Natural killer cell (primary cell): ENCODE measurements around the gene TSSK6. TPM values are rescaled to one million over a fixed set of nuclear protein-coding genes. Genes with fewer than 3 reads are reported as not detected.

Experiments used
- ATAC-seq, 3 donors: fragments of 150-1000 bp in 2 of 3; fragments of 200-7000 bp in 1 of 3; cut with Tn5 transposase; 1 replicate in 1 of 3; 2 replicates in 2 of 3; pipeline ENCODE4 v1.10.0; 2021; ENCODE audit warnings: mild to moderate bottlenecking in 2 of 3, moderate library complexity in 2 of 3
- DNase-seq, 2 donors: peaks; one replicate each; pipeline versions ENCODE4 v3.0.0 to v3.0.0-alpha.2; 2013 to 2021; ENCODE audit warnings: mixed read lengths in 1 of 2
- H3K27ac ChIP-seq: one replicate; pipeline ENCODE4 v1.5.1; 2013; ENCODE audit warnings: mild to moderate bottlenecking, low read length
- H3K27me3 ChIP-seq: one replicate; pipeline ENCODE4 v1.6.1; 2013; ENCODE audit warnings: low read length; ENCODE audit not compliant: control insufficient read depth, insufficient read depth
- H3K36me3 ChIP-seq: one replicate; pipeline ENCODE4 v1.6.1; 2013; ENCODE audit warnings: low read length; ENCODE audit not compliant: control insufficient read depth, insufficient read depth
- H3K4me1 ChIP-seq: one replicate; pipeline ENCODE4 v1.6.1; 2013; ENCODE audit warnings: low read length; ENCODE audit not compliant: control insufficient read depth, insufficient read depth
- H3K4me3 ChIP-seq: one replicate; pipeline ENCODE4 v1.5.1; 2013; ENCODE audit warnings: low read length
- H3K9me3 ChIP-seq: one replicate; pipeline ENCODE4 v1.6.1; 2013; ENCODE audit warnings: low read length; ENCODE audit not compliant: control insufficient read depth, insufficient read depth
- H3K27ac Mint-ChIP-seq, 2 donors: one replicate each; pipeline ENCODE4 v1.8.0; 2022; ENCODE audit warnings: mild to moderate bottlenecking in 2 of 2, mixed read lengths in 2 of 2, moderate library complexity in 1 of 2
- H3K27me3 Mint-ChIP-seq, 2 donors: one replicate each; pipeline ENCODE4 v1.8.0; 2022; ENCODE audit warnings: low read depth in 2 of 2, mixed read lengths in 2 of 2
- H3K36me3 Mint-ChIP-seq: one replicate; pipeline ENCODE4 v1.8.0; 2022; ENCODE audit warnings: mixed read lengths
- H3K4me1 Mint-ChIP-seq, 2 donors: one replicate each; pipeline ENCODE4 v1.8.0; 2022; ENCODE audit warnings: mixed read lengths in 2 of 2
- H3K4me3 Mint-ChIP-seq: one replicate; pipeline ENCODE4 v1.8.0; 2022; ENCODE audit warnings: mild to moderate bottlenecking, moderate library complexity, mixed read lengths
- H3K9me3 Mint-ChIP-seq, 2 donors: one replicate each; pipeline ENCODE4 v1.8.0; 2022; ENCODE audit warnings: mixed read lengths in 2 of 2
- WGBS: methylation state at CpG from one replicate; pipeline ENCODE4 v1.1.7; 2013; ENCODE audit warnings: missing lambda C conversion rate; ENCODE audit not compliant: insufficient coverage; 5-methylcytosine and 5-hydroxymethylcytosine counted together
- intact Hi-C: fragments of 100-400 bp; cut with micrococcal nuclease; formaldehyde crosslinking; loops from one replicate; pipeline ENCODE4 v1.14.2; 2022
- total RNA-seq, 4 donors: library from RNA; stranded (reverse); fragments of 120-200 nt in 1 of 4; gene quantifications; one replicate each; pipeline versions ENCODE4 v1.2.3 to v1.2.4, GENCODE V29; 2013 to 2022
- TF ChIP-seq, protein P1 (sequence below): fragments of 200-600 bp; IDR thresholded peaks from one replicate; pipeline ENCODE4 v1.8.0; 2022; ENCODE audit warnings: antibody characterized with exemption

The TSSK6 gene
- total RNA-seq, 3 donors from 2014 or later (not counting 1 experiment from before 2014, with no cell fraction given): 2.2 to 2.5 (median 2.3) TPM

DNA sequence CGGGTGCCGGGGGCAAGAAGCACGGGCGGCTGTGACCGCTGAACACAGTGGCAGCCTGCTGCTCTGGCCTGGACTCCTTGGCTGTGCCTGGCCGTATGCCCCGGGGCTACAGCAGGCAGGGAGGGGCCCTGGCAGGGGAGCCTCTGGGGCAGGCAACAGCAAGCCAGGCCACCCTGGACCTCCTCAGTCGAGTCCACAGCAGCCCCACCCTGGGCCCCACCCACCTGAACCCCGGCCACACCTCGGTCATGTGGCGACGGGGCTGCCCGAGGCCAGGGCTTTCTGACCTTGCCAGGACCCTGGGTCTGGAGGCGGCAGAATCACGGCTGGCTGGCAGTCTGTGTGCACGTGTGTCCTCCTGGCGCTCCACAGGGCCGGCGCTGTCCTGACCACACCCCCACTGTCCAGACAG, 31.4 kb upstream of the TSSK6 start:
- WGBS: 86% methylated on average over 19 of the region's 19 CpGs

DNA sequence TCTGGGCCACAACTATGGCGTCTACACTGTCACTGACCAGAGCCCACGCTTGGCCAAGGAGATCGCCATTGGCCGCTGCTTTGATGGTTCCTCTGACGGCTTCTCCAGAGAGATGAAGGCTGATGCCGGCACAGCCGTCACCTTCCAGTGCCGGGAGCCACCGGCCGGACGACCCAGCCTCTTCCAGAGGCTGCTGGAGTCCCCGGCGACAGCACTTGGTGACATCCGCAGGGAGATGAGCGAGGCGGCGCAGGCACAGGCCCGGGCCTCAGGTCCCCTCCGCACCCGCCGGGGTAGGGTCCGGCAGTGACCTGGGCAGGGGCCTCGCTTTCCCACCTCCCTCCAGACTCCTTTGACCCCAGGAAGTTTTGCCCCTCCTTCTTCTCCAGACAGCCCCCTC, 30.4 kb upstream of the TSSK6 start:
- no peaks in the 10 kb centered on the region for H3K36me3 ChIP-seq
- TF ChIP-seq, protein P1, sequence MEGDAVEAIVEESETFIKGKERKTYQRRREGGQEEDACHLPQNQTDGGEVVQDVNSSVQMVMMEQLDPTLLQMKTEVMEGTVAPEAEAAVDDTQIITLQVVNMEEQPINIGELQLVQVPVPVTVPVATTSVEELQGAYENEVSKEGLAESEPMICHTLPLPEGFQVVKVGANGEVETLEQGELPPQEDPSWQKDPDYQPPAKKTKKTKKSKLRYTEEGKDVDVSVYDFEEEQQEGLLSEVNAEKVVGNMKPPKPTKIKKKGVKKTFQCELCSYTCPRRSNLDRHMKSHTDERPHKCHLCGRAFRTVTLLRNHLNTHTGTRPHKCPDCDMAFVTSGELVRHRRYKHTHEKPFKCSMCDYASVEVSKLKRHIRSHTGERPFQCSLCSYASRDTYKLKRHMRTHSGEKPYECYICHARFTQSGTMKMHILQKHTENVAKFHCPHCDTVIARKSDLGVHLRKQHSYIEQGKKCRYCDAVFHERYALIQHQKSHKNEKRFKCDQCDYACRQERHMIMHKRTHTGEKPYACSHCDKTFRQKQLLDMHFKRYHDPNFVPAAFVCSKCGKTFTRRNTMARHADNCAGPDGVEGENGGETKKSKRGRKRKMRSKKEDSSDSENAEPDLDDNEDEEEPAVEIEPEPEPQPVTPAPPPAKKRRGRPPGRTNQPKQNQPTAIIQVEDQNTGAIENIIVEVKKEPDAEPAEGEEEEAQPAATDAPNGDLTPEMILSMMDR: no peak
- peaks cover 10% of the 10 kb centered on the region for H3K27me3 ChIP-seq
- H3K4me3 Mint-ChIP-seq: no peak overlapping the region
- intact Hi-C loops: no loop called here
- no peak for DNase-seq
- peaks cover 0 to 9% of the 10 kb centered on the region in 2 donors for H3K27me3 Mint-ChIP-seq
- peaks cover 14% of the 10 kb centered on the region for H3K4me1 ChIP-seq
- no peaks in the 10 kb centered on the region for H3K36me3 Mint-ChIP-seq
- no peak overlapping the region for H3K27ac Mint-ChIP-seq
- H3K9me3 ChIP-seq: no peaks in the 10 kb centered on the region
- no peak overlapping the region for H3K27ac ChIP-seq
- 94% methylated on average over 23 of the region's 23 CpGs for WGBS
- H3K9me3 Mint-ChIP-seq: no peaks in the 10 kb centered on the region
- H3K4me1 Mint-ChIP-seq: peaks cover 0 to 13% of the 10 kb centered on the region in 2 donors
- no peak for ATAC-seq
- H3K4me3 ChIP-seq: no peak overlapping the region

More for the DNA sequence above, 31.4 kb upstream of the TSSK6 start:
- intact Hi-C loops: no loop called here
- Mint-ChIP-seq H3K27me3 (peaks cover 0 to 9% of the 10 kb centered on the region in 2 donors), H3K36me3 (no peaks in the 10 kb centered on the region), H3K27ac (no peak overlapping the region), H3K4me1 (peaks cover 0 to 5% of the 10 kb centered on the region in 2 donors), H3K4me3 (no peak overlapping the region), H3K9me3 (no peaks in the 10 kb centered on the region)
- DNase-seq (no peak), ATAC-seq (no peak)
- Histone ChIP-seq H3K4me3 (no peak overlapping the region), H3K9me3 (no peaks in the 10 kb centered on the region), H3K4me1 (peaks cover 4% of the 10 kb centered on the region), H3K36me3 (no peaks in the 10 kb centered on the region), H3K27ac (no peak overlapping the region), H3K27me3 (peaks cover 1% of the 10 kb centered on the region)
- TF ChIP-seq, protein P1: no peak

DNA sequence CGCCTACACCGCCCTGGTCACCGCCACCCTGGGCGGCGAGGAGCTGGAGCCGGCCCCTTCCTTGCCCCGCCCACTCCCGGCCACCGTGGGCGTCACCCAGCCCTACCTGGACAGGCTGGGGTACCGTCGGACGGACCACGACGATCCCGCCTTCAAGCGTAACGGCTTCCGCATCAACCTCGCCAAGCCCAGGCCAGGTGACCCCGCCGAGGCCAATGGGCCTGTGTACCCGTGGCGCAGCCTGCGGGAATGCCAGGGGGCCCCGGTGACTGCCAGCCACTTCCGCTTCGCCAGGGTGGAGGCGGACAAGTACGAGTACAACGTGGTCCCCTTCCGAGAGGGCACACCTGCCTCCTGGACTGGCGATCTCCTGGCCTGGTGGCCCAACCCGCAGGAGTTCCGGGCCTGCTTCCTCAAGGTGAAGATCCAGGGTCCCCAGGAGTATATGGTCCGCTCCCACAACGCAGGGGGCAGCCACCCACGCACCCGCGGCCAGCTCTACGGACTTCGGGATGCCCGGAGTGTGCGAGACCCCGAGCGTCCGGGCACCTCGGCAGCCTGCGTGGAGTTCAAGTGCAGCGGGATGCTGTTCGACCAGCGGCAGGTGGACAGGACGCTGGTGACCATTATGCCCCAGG, 29.7 kb upstream of the TSSK6 start:
- TF ChIP-seq, protein P1: no peak
- no peaks in the 10 kb centered on the region for H3K36me3 Mint-ChIP-seq
- Histone ChIP-seq H3K4me3 (no peak overlapping the region), H3K9me3 (no peaks in the 10 kb centered on the region), H3K27me3 (peaks cover 13% of the 10 kb centered on the region), H3K36me3 (no peaks in the 10 kb centered on the region), H3K4me1 (peaks cover 20% of the 10 kb centered on the region), H3K27ac (no peak overlapping the region)
- WGBS: 89% methylated on average over 53 of the region's 53 CpGs
- peaks cover 0 to 9% of the 10 kb centered on the region in 2 donors for H3K27me3 Mint-ChIP-seq
- peaks cover 0 to 16% of the 10 kb centered on the region in 2 donors for H3K4me1 Mint-ChIP-seq
- H3K27ac Mint-ChIP-seq: no peak overlapping the region
- H3K9me3 Mint-ChIP-seq: no peaks in the 10 kb centered on the region
- intact Hi-C loops: no loop called here
- ATAC-seq (no peak), DNase-seq (no peak)
- H3K4me3 Mint-ChIP-seq: no peak overlapping the region
